H54 (cell line): ENCODE data around the gene PIAS4.

Source experiments
- DNase-seq: peaks from one replicate; pipeline ENCODE4 v3.0.0; 2011; ENCODE audit warnings: low spot score, mixed read lengths; ENCODE audit not compliant: insufficient read length
- FAIRE-seq: peaks from 3 replicates; lab custom pipeline; 2011; peaks lifted over from hg19 to GRCh38; lab: Jason Lieb, UNC
- POLR2A ChIP-seq: IDR thresholded peaks from 2 replicates; pipeline ENCODE4 v1.6.1; 2011; ENCODE audit warnings: low read depth, mild to moderate bottlenecking, low read length

The PIAS4 gene

DNA sequence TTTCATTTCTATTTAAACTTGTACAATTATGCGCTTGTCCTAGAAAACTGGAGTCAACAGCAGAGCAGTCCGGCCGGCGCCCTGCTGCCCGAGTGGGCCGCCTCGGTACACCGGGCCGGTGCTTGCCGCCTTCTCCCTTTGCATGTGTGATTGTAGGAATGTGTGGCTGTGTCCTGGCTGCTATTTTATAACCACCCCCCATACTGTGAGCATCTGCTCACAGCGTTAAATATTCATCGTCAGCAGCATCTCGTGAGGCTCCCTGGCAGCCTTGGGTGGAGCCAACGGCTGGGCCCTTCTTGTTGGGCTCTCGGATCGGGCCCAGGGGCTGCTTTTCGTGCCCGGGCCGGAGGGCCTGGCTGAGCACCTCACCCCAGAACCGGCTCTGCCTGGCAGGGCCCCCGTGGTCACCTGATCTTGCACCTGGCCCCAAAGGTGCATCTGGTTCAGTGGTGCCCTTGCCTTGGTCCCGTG lies 10.6 kb downstream of the PIAS4 start:
- TF ChIP-seq POLR2A: no peak
- no peak for DNase-seq
- no peak for FAIRE-seq

DNA sequence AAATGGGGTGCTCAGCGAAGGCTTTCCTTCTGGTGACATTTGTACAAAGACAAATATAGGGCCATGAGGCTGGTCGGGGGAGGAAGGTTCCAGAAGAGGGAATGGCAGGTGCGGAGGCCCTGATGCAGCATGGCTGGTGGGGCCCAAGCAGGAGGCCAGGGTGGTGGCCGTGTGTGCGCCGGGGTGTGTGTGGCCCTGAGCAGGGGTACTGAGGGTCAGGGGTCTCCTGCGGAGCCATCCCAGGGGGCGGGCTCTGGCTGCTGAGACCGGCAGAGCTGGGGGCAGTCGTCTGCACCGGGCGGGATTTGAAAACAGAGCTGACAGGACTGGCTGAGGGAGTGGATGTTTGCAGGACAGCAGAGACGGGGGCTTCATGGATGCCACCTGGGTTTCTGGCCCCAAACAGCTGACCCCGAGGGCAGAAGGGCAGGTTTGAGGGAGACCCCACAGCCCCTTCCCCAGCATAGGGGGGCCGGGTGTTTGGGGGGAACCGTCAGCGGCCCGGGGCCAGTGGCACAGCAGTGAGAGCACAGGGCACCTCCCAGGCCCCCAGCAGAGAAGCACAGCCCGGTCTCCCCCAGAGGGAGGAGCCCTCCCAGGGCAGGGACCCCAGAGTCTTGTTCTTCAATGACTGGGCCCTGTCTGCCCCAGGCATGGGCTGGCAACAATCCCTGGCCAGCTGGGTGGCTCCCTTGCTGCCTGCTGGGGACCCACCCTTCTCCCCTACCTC lies 11.4 kb downstream of the PIAS4 start:
- no peak for FAIRE-seq
- no peak for TF ChIP-seq POLR2A
- no peak for DNase-seq

DNA sequence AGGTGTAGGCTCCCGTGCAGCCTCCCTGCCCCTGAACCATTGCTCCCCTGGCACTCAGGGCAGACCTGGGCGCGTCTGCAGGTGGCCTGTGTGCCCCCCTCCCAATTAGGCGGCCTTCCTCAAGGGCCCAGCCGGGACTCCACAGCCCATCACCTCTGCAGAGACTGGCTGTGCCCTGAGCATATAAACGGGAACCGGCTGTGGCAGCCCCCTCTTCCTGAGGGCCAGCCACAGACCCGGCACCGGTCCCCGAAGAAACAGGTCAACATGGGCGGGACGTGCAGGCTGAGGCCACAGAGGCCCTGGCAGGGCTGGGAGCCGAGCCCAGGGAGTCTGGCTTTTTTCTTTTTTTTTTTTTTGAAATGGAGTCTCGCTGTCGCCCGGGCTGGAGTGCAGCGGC lies 12.0 kb downstream of the PIAS4 start:
- no peak for TF ChIP-seq POLR2A
- DNase-seq (no peak), FAIRE-seq (no peak)

DNA sequence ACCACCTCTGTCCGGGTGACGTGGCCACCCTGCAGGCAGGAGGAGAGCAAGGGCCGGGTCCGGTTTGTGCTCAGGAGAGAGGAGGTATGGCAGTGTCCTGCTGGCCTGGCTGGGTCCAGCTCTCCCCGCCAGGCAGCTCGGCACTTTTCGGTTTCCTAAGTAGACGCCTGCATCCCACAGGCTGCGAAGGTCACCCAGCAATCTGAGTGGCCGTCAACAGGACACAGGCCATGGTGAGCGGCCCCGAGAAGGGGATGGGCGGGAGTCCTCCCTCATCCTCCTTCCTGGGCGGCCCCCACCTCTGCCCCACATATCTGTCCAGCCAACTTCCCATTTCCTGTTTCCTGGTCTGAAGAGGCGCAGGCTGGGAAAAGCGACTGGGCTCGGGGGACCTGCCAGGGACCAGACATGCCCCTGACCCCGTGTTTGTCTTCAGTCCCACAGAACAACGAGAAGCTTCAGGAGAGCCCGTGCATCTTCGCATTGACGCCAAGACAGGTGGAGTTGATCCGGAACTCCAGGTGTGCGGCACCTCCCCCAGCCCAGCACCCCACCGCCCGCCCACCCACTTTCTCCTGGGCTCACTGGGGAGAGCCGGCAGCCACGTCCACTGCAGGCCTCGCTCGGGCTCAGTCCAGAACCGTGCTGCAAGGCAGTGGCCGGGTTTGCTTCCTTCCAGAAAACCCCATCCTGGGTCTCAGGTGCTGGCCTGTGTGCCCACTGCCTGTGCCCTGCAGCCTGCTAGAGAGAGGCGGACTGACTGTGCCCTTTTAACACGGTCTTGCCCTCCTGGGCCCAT lies 16.3 kb downstream of the PIAS4 start:
- no peak for TF ChIP-seq POLR2A
- DNase-seq (no peak), FAIRE-seq (no peak)

DNA sequence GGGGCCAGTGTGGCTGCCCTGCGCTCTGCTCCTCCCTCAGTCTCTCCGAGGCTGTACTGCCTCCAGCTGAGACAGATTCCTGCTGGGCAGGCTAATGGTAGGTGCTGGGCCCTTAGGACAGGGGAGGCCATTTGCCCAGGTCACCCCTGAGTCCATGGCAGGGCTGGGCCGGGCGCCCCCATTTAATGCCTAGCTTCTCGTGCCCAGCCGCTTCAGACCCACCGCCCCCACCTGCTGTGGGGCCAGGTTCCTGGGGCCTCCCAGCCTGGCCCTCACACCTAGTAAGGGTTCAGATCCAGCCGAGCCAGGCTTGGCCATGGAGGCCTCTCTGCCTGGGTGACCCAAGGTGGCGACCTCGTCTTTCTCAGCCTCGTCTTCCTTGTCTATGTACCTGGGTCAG lies 17.8 kb downstream of the PIAS4 start:
- DNase-seq: no peak
- no peak for TF ChIP-seq POLR2A
- FAIRE-seq: no peak

DNA sequence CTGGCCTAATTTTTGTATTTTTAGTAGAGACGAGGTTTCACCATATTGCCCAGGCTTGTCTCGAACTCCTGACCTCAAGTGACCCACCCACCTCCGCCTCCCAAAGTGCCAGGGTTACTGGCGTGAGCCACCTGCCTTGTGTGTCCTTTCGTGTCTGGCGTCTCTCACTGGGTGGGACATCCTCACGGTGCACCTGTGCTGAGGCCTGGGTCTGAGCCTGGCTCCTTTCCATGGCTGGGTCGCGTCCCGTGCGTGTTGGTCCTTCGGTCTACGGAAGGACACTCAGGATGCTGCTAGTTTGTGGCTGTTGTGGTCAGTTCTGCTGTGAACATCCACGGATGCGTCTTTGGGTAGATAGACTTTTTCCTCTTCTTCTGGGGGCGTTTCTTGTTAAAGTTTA lies 19.6 kb downstream of the PIAS4 start:
- no peak for TF ChIP-seq POLR2A
- DNase-seq: no peak
- FAIRE-seq: no peak

DNA sequence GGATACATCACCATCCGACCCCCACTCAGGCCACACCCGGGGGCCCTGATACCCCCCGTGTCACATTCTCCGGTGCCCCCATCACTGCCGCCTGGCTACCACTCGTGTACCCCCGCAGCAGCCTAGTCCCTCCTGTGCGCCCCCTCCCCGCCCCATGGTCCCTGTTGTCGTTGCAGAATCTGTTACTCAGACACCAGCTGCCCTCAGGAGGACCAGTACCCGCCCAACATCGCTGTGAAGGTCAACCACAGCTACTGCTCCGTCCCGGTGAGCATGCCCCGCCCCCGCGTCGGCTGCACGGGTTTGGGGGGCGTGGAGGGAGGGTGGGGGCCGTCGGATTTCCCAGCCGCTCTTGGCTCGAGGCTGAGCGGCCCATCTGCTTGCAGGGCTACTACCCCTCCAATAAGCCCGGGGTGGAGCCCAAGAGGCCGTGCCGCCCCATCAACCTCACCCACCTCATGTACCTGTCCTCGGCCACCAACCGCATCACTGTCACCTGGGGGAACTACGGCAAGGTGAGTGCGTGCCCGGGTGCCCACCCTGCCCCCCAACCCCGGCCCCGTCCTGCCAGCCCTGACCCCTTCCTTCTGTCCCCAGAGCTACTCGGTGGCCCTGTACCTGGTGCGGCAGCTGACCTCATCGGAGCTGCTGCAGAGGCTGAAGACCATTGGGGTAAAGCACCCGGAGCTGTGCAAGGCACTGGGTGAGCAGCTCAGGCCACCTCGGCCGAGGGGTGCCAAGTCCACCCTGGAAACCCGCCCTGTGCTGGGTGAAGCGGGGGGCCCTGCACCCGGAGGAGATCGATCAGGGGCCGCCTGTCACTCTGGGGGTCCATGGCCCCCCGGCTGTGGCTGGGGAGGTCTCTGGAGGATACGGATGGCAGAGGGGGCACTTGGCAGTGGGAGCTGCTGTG lies 21.1 kb downstream of the PIAS4 start:
- no peak for TF ChIP-seq POLR2A
- FAIRE-seq (no peak), DNase-seq (no peak)

DNA sequence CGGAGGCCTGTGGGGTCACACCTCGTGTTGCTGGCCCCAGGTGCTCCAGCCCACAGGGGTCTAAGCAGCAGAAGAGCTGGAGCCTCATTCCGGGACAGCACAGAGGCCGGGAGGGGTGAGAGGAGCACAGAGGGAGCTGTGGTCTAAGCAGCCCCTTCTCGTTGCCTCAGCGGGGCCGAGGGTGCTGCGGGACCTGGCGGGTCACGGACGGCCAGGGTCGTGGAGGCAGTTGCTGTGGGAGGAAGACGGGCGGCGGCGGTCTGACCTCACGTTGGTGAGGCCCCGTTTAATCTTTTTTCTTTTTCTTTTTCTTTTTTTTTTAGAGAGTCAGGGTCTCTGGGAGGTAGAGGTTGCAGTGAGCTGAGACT lies 21.7 kb downstream of the PIAS4 start:
- TF ChIP-seq POLR2A: no peak
- FAIRE-seq (no peak), DNase-seq (no peak)

DNA sequence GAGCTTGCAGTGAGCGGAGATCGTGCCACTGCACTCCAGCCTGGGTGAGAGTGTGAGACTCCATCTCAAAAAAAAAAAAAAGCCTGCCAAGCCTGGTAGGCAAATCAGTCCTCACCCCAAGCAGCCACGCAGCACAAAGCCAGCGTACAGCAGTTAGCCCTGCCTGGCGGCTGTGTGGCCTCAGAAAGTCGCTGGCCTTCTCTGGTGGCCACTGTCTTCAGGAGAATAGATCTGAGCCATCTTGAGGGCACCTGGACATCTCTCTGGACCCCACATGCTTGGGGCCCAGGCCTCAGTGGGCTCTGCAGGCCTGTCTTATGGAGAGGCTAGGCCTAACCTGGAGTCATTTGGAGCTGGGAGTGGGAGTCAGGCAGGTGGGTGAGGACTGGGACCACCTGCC lies 23.0 kb downstream of the PIAS4 start:
- DNase-seq: no peak
- no peak for FAIRE-seq
- no peak for TF ChIP-seq POLR2A

DNA sequence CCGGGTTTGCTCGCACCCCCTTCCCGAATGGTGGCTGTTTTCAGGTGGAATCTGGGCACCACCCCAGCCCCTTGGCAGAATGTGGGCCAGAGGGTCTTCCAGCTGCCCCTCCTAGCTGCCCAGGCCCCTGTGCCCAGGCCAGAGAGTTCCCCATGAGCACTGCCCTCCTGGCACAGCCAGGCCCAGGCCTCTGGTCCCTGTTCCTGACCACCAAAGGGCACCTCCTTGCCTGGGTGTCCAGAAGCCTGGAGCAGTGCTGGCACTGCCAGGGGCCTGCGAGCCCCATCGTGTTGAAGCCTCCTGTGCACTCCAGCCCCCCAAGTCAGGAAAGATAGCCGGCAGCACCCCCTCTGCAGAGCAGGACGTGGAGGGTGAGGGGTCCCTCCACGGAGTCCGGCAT lies 23.4 kb downstream of the PIAS4 start:
- no peak for TF ChIP-seq POLR2A
- FAIRE-seq (no peak), DNase-seq (no peak)

DNA sequence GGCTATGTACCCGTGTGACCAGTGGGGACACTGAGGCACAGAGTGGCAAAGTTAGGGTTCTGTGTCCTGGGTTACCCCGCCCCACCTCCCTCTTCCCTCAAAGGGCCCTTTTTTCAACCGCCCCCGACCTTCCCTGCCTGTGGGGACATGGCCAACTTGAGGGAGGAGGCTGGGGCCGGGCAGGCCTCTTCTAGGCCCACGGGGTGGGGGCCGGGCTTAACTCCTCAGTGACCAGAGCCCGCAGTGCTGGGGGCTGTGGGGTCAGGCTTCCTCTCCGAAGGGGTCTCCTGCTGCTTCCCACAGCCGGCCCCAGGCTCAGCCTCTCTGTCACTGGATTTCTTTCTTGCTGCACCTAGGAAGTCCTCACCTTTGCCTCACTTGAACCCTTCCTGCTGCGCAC lies 23.9 kb downstream of the PIAS4 start:
- no peak for DNase-seq

DNA sequence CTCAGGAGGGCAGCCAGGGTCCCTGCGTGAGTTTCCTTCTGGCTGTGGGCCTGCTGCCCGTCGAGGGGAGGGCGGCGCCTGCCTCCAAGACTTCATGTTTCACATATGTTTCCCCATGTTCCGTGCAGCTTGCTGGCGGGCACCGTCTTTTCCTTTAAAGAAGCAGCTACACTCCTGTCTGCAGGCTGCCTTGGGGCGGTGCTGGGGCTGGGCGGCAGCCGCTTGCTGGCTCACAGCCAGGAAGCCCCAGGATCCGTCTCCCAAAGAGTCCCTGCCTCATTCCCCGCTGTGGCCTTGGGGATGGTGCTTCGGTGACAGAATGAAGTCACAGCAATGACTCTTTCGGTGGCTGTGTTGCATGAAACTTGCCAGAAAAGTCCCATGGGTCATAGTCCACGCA lies 24.9 kb downstream of the PIAS4 start:
- FAIRE-seq: no peak
- TF ChIP-seq POLR2A: no peak
- no peak for DNase-seq

More for the DNA sequence above, 23.9 kb downstream of the PIAS4 start:
- no peak for TF ChIP-seq POLR2A
- FAIRE-seq: no peak

DNA sequence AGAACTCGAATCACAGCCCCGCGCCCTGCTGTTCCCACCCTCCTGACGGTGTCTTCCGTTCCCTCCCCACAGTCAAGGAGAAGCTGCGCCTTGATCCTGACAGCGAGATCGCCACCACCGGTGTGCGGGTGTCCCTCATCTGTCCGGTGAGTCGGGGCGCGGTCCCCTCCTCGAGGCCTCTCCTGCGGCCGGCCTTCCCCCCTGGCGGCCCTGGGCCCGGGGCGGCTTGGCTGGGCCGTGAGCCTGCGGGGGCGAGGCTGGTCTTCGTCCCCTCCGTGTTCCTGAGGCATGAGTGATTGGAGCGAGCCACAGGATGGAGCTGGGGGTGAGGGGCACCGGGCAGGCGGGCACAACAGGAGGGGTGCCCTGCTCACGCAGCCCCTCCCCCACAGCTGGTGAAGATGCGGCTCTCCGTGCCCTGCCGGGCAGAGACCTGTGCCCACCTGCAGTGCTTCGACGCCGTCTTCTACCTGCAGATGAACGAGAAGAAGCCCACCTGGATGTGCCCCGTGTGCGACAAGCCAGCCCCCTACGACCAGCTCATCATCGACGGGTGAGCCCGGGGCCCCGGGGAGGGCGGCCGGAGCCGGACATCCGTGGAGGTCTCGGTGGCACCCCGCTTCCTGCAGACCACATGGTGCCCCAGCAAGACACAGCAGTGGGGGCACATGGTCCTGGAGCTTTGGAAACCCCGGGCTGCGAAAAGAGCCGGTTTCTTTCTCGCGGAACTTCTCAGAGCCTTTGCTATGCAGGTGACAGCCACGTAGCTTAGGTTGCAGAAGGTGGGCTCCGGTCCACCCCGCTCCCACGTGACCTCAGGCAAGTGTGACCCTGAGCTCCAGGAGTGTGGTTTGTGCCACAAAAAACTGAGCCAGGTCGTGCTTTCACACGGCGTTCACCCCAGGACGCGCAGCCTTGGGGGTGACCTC lies 25.8 kb downstream of the PIAS4 start:
- DNase-seq (no peak), FAIRE-seq (no peak)
- TF ChIP-seq POLR2A: no peak
